Astrocyte of the spinal cord (primary cell): ENCODE measurements around the gene OR6Q1.
"Not testable (repeated sequence)": the region's sequence is repeated elsewhere in the genome, so short reads cannot be mapped to it uniquely, and the experiment has no call there.

Experiments used
- DNase-seq: peaks from one replicate; pipeline ENCODE4 v3.0.0; 2011; ENCODE audit warnings: low read depth, low spot score
- H3K4me3 ChIP-seq: 2 replicates; pipeline ENCODE4 v1.5.1; 2011; ENCODE audit warnings: low read depth, mild to moderate bottlenecking, low read length, moderate library complexity
- CTCF ChIP-seq: IDR thresholded peaks from 2 replicates; pipeline ENCODE4 v1.5.1; 2012; ENCODE audit warnings: low read depth, mild to moderate bottlenecking, low read length, inconsistent platforms
- in situ Hi-C: cut with HindIII; loops from 2 replicates; pipeline ENCODE4 v1.10.0; 2017; ENCODE audit warnings: low sequenced_read_pairs

The OR6Q1 gene

GRCh38 chr11:58030653-58031052, at the start of gene OR6Q1:
OR6Q1 (plus strand) TSS chr11:58030953; CDS start chr11:58030953, 0 bp downstream.
- in situ Hi-C loops: no loop called here
- no peak for TF ChIP-seq CTCF
- H3K4me3 ChIP-seq: no peak within 1 kb of the TSS
- no peak for DNase-seq

- H3K4me3 ChIP-seq: no peak overlapping the region
- TF ChIP-seq CTCF: no peak
- in situ Hi-C loops: no loop called here
- DNase-seq: no peak
Measured at GRCh38 chr11:57981536-57981935, 49.2 kb upstream of the OR6Q1 start.

- no peak for DNase-seq
- no peak overlapping the region for H3K4me3 ChIP-seq
- no peak for TF ChIP-seq CTCF
- in situ Hi-C loops: no loop called here
Measured at GRCh38 chr11:57982776-57983175, 48.0 kb upstream of the OR6Q1 start.

GRCh38 chr11:57983191-57983590, 47.6 kb upstream of the OR6Q1 start:
- in situ Hi-C loops: no loop called here
- no peak for DNase-seq
- no peak overlapping the region for H3K4me3 ChIP-seq
- no peak for TF ChIP-seq CTCF

- H3K4me3 ChIP-seq, in situ Hi-C loops, DNase-seq: not testable (repeated sequence)
Measured at GRCh38 chr11:57999523-57999922, 31.2 kb upstream of the OR6Q1 start.

GRCh38 chr11:58000021-58000420, 30.7 kb upstream of the OR6Q1 start:
- in situ Hi-C loops, H3K4me3 ChIP-seq, DNase-seq: not testable (repeated sequence)

- in situ Hi-C loops: no loop called here
- no peak overlapping the region for H3K4me3 ChIP-seq
- TF ChIP-seq CTCF: no peak
- no peak for DNase-seq
Measured at GRCh38 chr11:58000699-58001098, 30.1 kb upstream of the OR6Q1 start.

GRCh38 chr11:58003036-58003435, 27.7 kb upstream of the OR6Q1 start:
- H3K4me3 ChIP-seq: no peak overlapping the region
- no peak for TF ChIP-seq CTCF
- no peak for DNase-seq
- in situ Hi-C loops: no loop called here
